Stimulated activated CD8-positive, alpha-beta memory T cell treated with anti-CD3 and anti-CD28 coated beads, Interleukin-7, amount 100 ng/mL, for 4 hours (primary cell): ENCODE measurements around the gene ABHD17B.
"Not testable (repeated sequence)": the region's sequence is repeated elsewhere in the genome, so short reads cannot be mapped to it uniquely, and the experiment has no call there.

Experiments used
- DNase-seq, 2 donors: peaks; one replicate each; pipeline ENCODE4 v3.0.0-alpha.2; 2020; ENCODE audit warnings: low read depth in 2 of 2

ABHD17B gene

GRCh38 chr9:71911061-71911907, at the start of gene ABHD17B, which contains the start of gene C9orf85:
TSS of gene ABHD17B (minus strand) at chr9:71911193. CDS start at chr9:71875080, 36,113 bp downstream.
TSS of gene C9orf85 (plus strand) at chr9:71911639. CDS start at chr9:71911735, 96 bp downstream.
- DNase-seq, result peak; percentile 93 to 95

- DNase-seq, result no peak
These were observed 44.4 kb upstream of the ABHD17B start for GRCh38 chr9:71955300-71955915.

DNA sequence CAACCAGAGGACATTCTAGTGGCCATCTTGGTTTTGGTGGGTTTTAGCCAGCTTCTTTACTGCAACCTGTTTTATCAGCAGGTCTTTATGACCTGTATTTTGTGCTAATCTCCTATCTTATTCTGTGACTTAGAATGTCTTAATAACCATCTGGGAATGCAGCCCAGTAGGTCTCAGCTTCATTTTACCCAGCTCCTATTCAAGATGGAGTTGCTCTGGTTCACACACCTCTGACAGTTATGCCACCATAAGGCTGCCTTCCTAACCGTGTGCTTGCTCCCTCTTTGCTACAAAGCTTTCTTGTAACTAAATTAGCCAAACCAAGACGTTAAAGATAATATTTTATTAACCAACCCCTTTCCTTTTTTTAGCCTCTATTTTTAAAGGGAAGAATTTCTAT, 43.7 kb upstream of the ABHD17B start:
- DNase-seq, result not testable (repeated sequence)

GRCh38 chr9:71944754-71945375, 33.9 kb upstream of the ABHD17B start:
- no peak for DNase-seq

DNA sequence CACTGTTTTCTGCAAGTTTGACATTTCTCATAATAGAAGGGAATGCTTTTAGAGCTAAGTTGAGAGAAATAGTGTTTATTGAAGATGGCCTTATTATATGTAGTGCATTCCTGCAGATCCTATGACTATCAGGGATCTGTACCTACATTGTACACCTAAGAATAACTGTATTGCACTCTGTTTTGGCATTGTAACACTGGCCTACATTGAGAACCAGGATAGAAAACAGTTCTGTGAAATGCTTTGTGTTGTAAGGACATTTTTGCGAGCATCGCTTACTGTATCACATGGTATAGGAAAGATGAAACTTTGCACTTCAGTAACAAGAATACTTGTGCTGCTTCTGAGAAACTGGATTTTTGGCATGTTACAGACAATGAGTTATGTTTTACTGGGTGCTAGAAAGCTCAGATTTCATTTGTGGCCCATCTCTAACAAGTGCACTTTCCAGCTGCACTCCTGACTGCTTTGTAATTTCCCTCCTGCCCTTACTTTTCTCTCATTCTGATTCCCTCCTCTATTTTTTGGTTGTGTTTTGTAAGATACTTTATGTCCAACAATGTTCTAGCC, 31.1 kb upstream of the ABHD17B start:
- DNase-seq, result no peak

- no peak for DNase-seq
These were observed 30.1 kb upstream of the ABHD17B start for GRCh38 chr9:71941060-71941568.

DNA sequence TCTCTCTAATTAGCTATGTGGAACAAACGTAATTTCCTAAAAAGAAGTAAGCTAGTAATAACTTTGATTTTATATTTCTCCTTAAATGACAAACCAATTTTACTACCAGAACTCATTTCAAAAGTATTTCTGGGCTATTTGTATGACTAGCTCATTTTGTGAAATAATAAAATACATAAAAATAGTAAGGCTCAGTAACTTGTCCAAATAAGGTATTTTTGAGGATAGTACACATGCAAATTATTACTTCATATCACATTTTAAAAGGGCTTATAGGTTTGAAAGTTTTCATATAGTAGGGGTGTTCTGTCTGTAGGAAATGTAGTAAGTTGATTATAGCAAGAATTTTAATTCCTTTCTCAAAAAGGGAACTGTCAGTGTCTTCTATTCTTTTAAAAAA, 26.9 kb upstream of the ABHD17B start:
- DNase-seq, result no peak

- no peak for DNase-seq
These were observed 26.2 kb upstream of the ABHD17B start for GRCh38 chr9:71937070-71937625.

GRCh38 chr9:71936066-71936465, 25.1 kb upstream of the ABHD17B start:
- no peak for DNase-seq

- DNase-seq, result no peak
These were observed 20.2 kb upstream of the ABHD17B start for GRCh38 chr9:71931166-71931565.

- DNase-seq, result no peak
These were observed 18.9 kb upstream of the ABHD17B start for GRCh38 chr9:71929791-71930440.

DNA sequence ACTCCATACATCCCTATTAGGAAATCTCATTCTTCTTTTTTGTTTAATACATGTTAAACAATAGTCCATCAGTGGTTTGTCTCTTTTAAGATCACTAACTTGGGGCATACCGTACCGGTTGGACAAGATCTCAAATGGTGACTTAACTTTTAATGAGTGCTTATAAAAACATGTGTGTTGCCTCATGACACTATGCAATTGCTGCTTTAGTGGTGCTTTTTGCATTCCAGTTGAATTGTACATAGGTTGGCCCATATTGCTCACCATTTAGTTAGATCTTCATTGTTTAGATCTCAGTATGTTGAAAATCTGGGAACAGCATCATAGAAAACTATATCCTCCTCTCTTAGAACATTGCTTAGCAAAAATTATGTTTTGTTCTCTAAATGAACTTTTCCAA, 18.2 kb upstream of the ABHD17B start:
- DNase-seq, result no peak

DNA sequence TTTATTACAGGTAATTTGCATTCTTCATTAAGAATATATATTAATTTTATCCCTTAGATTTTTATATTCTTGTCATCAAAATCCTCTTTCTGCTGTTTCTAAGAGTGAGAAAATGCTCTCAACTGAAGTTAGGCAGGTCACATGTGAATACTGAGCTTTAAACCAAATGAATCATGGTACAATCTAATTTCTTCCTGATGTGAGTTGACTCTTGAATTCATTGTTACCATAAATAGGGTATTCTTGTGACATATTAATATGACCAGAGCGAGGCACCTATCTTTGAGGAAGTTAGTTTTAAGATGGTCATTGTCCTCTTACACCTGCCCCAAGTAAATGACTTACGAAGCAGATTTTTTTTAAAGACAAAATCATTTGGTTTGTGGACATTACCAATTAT, 17.8 kb upstream of the ABHD17B start:
- DNase-seq, result no peak

DNA sequence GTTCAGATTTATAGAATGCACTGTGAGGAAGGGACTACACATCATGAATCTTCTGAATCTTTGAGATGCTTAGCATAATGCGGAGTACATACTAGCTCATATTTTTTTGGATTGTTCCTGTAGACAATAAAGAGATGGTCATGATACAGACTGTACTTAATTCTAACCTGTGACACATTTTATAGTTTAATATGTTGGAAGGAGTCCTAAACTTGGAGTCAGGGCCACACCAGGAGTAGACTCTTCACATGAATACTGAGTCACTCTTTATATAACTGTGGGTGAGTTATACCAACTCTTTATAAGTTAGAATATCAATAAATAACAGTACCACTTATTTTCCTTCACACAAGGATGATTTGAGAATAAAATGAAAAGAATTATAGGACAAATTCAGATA, 17.4 kb upstream of the ABHD17B start:
- DNase-seq, result no peak

DNA sequence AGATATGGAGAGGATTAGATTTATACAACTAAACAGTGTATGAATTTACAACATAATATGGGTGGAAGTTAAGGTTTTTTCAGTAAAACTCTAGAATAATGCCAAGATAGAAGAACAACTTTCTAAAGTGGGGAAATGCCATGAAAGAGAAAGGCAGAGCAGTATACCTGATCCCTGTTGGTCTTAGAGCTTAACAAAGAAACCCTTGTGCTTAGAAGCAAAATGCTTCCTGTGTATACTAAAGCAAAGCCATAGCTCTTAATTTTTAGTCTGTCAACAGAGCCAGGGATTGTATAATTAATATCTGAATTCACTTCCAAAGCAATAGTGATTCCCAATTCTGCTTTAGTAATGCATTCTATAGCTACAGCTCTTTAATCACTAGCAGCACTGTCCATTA, 14.8 kb upstream of the ABHD17B start:
- no peak for DNase-seq

DNA sequence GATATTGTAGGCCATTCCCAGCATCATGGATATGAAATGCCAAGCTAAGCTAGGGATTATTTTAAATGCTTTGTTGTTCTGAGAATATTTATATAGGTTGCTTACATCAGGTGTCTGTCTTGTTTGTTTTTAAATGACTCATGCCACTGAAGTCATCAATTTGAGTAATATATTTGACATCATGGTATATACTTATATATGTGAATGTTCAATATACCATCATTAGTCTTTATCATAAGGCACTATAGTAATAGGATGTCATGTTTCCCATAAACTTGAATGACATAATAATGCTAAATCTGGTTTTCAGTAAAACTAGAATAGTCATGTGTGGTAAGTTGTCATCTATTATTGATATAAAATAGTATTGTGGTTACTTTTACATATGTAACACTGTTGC, 13.6 kb upstream of the ABHD17B start:
- no peak for DNase-seq

DNA sequence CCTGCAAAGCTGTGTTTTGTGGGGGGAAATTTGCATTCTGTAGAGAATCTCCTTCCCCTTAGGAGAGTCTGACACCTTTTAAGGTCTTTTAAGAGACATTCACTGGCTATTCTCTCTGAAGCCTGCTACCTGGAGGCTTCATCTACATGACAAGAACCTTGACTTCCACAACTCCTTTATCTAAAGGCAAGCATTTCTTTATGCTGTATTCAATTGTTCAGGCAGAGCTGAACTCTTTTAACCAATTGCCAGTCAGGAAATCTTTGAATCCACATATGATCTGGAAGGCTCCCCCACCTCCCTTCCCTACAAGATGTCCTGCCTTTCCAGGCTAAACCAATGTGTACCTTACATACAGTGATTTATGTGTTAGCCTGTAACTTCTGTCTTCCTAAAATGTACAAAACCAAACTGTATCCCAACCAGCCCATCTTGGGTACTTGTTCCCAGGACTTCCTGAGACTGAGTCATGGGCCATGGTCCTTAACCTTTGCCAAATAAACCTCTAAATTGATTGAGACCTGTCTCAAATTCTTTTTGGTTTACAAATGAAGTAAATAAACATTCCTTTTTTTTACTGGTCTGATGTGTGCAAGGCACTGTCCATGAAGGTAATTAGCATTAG, 10.3 kb upstream of the ABHD17B start:
- no peak for DNase-seq

DNA sequence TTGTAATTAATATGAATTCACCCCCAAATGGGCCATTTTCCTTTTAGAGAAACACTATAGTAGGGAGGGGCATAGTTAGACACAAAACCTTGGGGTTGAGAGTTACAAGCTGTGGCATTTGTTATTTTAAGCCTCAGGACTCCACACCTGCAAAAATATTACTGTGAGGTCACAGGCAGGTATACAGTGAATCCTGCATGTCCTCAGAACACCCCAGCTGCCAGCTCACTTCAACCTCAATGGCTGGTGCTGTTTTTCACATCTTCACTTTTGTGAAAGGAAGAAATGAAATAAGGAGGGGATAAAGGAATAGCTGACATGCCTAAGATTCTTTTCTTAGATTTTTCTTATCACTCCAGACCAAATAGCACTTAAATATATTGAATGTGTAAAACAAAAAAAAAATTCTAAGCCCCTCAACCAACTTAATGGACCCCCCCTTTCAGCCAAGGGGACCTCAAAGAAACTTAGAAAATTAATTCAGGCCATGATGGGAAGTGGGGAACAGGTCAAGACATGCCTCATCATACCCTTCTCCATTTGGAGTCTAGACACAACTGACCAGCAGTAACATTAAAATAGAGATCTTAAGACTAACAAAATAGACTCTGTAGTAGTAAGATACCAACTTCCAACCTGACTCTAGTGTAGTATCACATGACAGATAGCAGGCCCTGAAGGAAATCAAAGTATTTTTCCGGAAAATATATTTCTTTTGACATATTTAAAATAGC, 9.6 kb upstream of the ABHD17B start:
- no peak for DNase-seq

- no peak for DNase-seq
These were observed 7.4 kb upstream of the ABHD17B start for GRCh38 chr9:71918419-71918818.

GRCh38 chr9:71916834-71917534, 6.0 kb upstream of the ABHD17B start:
- no peak for DNase-seq
